Hepatocyte (in vitro differentiated cells): ENCODE measurements around the gene CIDEB. TPM values are rescaled to one million over a fixed set of nuclear protein-coding genes. Genes with fewer than 3 reads are reported as not detected.

Experiments used
- DNase-seq: peaks from one replicate; pipeline ENCODE4 v3.0.0-alpha.2; 2016; ENCODE audit warnings: low spot score
- H2AFZ ChIP-seq: fragments of 200-600 bp; sonication (generic); 2 replicates; pipeline ENCODE4 v1.6.0; 2016; ENCODE audit warnings: antibody characterized with exemption, mild to moderate bottlenecking
- H3K27ac ChIP-seq: fragments of 200-600 bp; sonication (generic); 2 replicates; pipeline ENCODE4 v1.5.1; 2016; ENCODE audit warnings: mild to moderate bottlenecking
- H3K27me3 ChIP-seq: fragments of 200-600 bp; sonication (generic); 2 replicates; pipeline ENCODE4 v1.6.1; 2016
- H3K36me3 ChIP-seq: fragments of 200-600 bp; sonication (generic); replicated peaks from 2 replicates; pipeline ENCODE4 v1.5.1; 2016; ENCODE audit warnings: low read depth; ENCODE audit not compliant: insufficient read depth
- H3K4me1 ChIP-seq: fragments of 200-600 bp; sonication (generic); 2 replicates; pipeline ENCODE4 v1.5.1; 2016; ENCODE audit warnings: mild to moderate bottlenecking, moderate library complexity; ENCODE audit not compliant: insufficient read depth
- H3K4me2 ChIP-seq: fragments of 200-600 bp; sonication (generic); 2 replicates; pipeline ENCODE4 v1.6.0; 2016
- H3K4me3 ChIP-seq: fragments of 200-600 bp; sonication (generic); 2 replicates; pipeline ENCODE4 v1.5.1; 2016; ENCODE audit warnings: mild to moderate bottlenecking
- H3K79me2 ChIP-seq: fragments of 200-600 bp; sonication (generic); 2 replicates; pipeline ENCODE4 v1.6.0; 2017; ENCODE audit warnings: mild to moderate bottlenecking
- H3K9me2 ChIP-seq: fragments of 200-600 bp; sonication (generic); replicated peaks from 2 replicates; pipeline ENCODE4 v1.6.0; 2017; ENCODE audit warnings: mild to moderate bottlenecking; ENCODE audit not compliant: insufficient read depth
- H3K9me3 ChIP-seq: fragments of 200-600 bp; sonication (generic); 2 replicates; pipeline ENCODE4 v1.5.1; 2016; ENCODE audit warnings: low read depth, mild to moderate bottlenecking
- H4K20me1 ChIP-seq: fragments of 200-600 bp; sonication (generic); 2 replicates; pipeline ENCODE4 v1.6.0; 2016; ENCODE audit warnings: mild to moderate bottlenecking; ENCODE audit not compliant: insufficient read depth, poor library complexity, severe bottlenecking
- EZH2 ChIP-seq: fragments of 200-600 bp; sonication (generic); IDR thresholded peaks from 2 replicates; pipeline ENCODE4 v1.6.1; 2016; ENCODE audit warnings: antibody characterized with exemption, mild to moderate bottlenecking, borderline replicate concordance
- EZH2phosphoT487 ChIP-seq: fragments of 200-600 bp; sonication (generic); IDR thresholded peaks from one replicate; pipeline ENCODE4 v1.6.1; 2018; ENCODE audit warnings: antibody characterized with exemption, mild to moderate bottlenecking, low read depth, moderate library complexity; ENCODE audit not compliant: unreplicated experiment, severe bottlenecking
- WGBS: methylation state at CpG from one replicate; pipeline ENCODE4 v1.1.6; 2016; ENCODE audit warnings: low lambda C conversion rate; ENCODE audit errors: missing lambda C conversion rate; 5-methylcytosine and 5-hydroxymethylcytosine counted together
- polyA plus RNA-seq: library from polyadenylated mRNA; unstranded; fragments of >200 nt; fragmentation: Nextera tagmentation; extraction: Ambion mirVana; gene quantifications from 2 replicates; pipeline ENCODE4 v1.2.1, GENCODE V29; 2016
- total RNA-seq: library from RNA; depleted of rRNA; stranded (reverse); fragments of >200 nt; gene quantifications from 2 replicates; pipeline ENCODE4 v1.2.3, GENCODE V29; 2014
- TF ChIP-seq, protein P1 (sequence below): fragments of 200-600 bp; sonication (generic); IDR thresholded peaks from 2 replicates; pipeline ENCODE4 v1.5.1; 2016; ENCODE audit warnings: antibody characterized with exemption, mild to moderate bottlenecking; ENCODE audit not compliant: poor library complexity

CIDEB gene
- total and polyA plus RNA-seq, 2 experiments from 2014 or later: 43.0 to 59.9 TPM

DNA sequence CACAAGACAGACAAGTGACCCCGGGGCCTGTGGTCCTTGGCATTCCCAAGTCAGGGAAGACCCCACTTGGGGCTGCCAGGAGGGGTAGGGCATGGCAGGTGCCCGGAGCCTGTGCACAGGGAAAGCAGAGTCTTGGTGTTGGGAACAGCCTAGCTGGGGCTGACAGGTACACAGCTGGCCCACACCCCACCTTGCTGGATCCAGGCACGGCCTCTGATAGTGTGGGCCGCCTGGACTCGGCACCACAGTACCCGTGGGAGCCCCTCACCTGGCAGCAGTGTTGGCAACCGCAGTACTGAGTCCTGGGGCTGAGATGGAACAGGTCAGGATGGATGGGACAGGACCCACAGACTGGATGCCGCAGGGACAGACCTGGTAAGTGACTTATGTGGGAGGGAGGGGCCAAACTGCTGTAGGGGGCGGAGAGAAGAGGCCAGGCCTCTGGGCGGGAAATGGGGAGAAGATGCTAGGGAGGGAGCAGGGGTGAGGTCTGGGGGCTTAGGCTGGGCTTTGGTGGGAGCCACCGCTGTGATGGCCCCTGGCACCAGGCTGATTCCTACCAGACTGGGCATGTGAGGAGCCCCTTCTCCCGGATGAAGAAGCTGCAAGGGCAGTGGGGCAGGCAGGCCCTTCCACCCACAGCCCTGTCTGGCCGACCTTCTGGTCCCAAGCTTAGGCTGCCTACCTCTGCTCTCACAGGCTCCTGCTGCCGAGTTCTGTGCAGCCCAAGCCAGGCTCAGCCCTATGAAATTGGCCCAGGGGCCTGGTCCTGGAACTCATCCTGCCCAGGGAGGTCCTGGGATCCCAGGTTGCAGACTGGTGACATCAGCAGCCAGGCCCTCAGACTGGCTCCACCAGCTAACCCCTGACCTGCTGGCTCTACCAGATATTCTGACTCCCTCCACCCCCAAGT, 44.7 kb downstream of the CIDEB start, which contains the start of gene TGM1:
Gene TGM1, minus strand, starts transcription at position 357 of the 913 bp plus-strand sequence. CDS start 825 bp downstream, outside the sequence.
- no peak within 1 kb of the TSS for H3K27ac ChIP-seq
- no peak for DNase-seq
- TF ChIP-seq, protein P1, sequence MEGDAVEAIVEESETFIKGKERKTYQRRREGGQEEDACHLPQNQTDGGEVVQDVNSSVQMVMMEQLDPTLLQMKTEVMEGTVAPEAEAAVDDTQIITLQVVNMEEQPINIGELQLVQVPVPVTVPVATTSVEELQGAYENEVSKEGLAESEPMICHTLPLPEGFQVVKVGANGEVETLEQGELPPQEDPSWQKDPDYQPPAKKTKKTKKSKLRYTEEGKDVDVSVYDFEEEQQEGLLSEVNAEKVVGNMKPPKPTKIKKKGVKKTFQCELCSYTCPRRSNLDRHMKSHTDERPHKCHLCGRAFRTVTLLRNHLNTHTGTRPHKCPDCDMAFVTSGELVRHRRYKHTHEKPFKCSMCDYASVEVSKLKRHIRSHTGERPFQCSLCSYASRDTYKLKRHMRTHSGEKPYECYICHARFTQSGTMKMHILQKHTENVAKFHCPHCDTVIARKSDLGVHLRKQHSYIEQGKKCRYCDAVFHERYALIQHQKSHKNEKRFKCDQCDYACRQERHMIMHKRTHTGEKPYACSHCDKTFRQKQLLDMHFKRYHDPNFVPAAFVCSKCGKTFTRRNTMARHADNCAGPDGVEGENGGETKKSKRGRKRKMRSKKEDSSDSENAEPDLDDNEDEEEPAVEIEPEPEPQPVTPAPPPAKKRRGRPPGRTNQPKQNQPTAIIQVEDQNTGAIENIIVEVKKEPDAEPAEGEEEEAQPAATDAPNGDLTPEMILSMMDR: no peak
- no peak for TF ChIP-seq EZH2
- TF ChIP-seq EZH2phosphoT487: no peak
- H3K4me3 ChIP-seq: no peak within 1 kb of the TSS
- H3K9me2 ChIP-seq: no peaks in the 10 kb centered on the region
- no peaks in the 10 kb centered on the region for H3K27me3 ChIP-seq
- no peaks in the 10 kb centered on the region for H3K36me3 ChIP-seq
- H3K4me2 ChIP-seq: no peak within 1 kb of the TSS
- WGBS: 67% methylated on average over 11 of the region's 14 CpGs
- no peaks in the 10 kb centered on the region for H4K20me1 ChIP-seq
- no peaks in the 10 kb centered on the region for H3K9me3 ChIP-seq
- H3K4me1 ChIP-seq: no peaks in the 10 kb centered on the region
- no peak within 1 kb of the TSS for H2AFZ ChIP-seq
- no peaks in the 10 kb centered on the region for H3K79me2 ChIP-seq

DNA sequence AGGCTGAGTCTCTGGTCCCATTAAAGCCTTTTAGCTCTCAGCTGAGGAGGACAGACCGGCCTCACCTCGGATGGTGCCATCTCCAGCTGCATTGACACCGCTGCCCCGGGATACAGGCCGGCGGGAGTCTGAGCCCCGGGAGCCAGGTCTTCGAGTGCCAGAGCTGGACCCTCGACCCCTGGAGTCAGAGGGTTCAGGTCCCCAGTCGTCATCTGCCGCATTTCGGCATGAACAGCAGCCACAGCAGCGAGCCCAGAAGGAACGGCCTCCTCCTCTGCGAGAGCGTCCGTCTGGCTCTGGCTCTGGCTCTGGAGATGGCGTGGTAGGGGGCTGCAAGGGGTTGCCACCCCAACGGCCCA, 45.8 kb downstream of the CIDEB start:
- Histone ChIP-seq H3K4me2 (no peak overlapping the region), H3K79me2 (no peaks in the 10 kb centered on the region), H3K36me3 (no peaks in the 10 kb centered on the region), H3K27me3 (no peaks in the 10 kb centered on the region), H3K4me1 (no peaks in the 10 kb centered on the region), H3K4me3 (no peak overlapping the region), H3K27ac (no peak overlapping the region), H3K9me2 (no peaks in the 10 kb centered on the region), H4K20me1 (no peaks in the 10 kb centered on the region), H3K9me3 (no peaks in the 10 kb centered on the region), H2AFZ (no peak overlapping the region)
- no peak for DNase-seq
- 96% methylated on average over 19 of the region's 19 CpGs for WGBS
- TF ChIP-seq, protein P1: no peak
- TF ChIP-seq EZH2phosphoT487: no peak
- no peak for TF ChIP-seq EZH2

DNA sequence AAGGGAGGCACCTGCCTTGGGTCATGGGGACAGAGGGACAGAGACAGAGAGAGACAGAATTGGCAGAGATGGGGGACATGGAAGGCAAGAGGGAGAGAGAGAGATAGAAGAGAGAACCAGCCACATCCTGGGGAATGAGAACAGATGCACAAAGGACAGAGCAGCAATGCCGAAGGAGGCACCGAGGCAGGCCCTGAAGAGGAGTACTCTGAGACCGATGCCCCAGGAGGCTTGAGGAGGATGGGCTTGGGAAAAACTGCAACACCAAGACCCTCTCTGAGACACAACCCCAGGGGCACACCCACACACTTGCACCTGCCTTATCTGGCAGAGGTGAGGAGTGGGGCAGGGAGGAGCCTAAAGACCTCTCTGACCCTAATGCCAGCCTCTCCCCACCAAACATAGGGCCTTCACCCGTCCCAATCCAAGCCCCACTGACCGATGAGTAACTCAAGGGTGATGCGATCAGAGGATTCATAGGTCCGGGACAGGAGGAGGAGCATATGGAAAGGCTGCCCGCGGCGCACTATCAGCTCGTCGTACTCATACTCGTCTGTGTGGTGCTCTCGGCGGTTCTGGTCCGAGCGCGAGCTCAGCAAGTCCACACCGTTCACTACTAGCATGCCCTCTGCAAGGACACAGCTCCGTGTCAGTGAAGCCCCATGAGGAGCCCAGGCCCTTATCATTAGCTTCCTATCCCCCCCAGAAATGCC, 46.4 kb downstream of the CIDEB start:
- H3K4me2 ChIP-seq: no peak overlapping the region
- TF ChIP-seq, protein P1: no peak
- TF ChIP-seq EZH2phosphoT487 (no peak), EZH2 (no peak)
- no peaks in the 10 kb centered on the region for H4K20me1 ChIP-seq
- no peaks in the 10 kb centered on the region for H3K36me3 ChIP-seq
- no peaks in the 10 kb centered on the region for H3K27me3 ChIP-seq
- no peaks in the 10 kb centered on the region for H3K9me2 ChIP-seq
- 94% methylated on average over 20 of the region's 20 CpGs for WGBS
- H3K4me1 ChIP-seq: no peaks in the 10 kb centered on the region
- H3K9me3 ChIP-seq: no peaks in the 10 kb centered on the region
- no peak overlapping the region for H3K27ac ChIP-seq
- H2AFZ ChIP-seq: no peak overlapping the region
- no peaks in the 10 kb centered on the region for H3K79me2 ChIP-seq
- no peak for DNase-seq
- no peak overlapping the region for H3K4me3 ChIP-seq
